HG03469 (cell line): ENCODE data around the gene FOXR1.
"Not testable (repeated sequence)": the region's sequence is repeated elsewhere in the genome, so short reads cannot be mapped to it uniquely, and the experiment has no call there.

ENCODE experiments used
- ATAC-seq: cut with Tn5 transposase; IDR thresholded peaks from one replicate; pipeline ENCODE4 v1.9.1; 2021; ENCODE audit warnings: mild to moderate bottlenecking, moderate library complexity, moderate number of reproducible peaks; ENCODE audit not compliant: unreplicated experiment

FOXR1 gene

GRCh38 chr11:118947091-118947490, 24.5 kb upstream of the FOXR1 start:
- no peak for ATAC-seq

GRCh38 chr11:118948000-118948399, 23.6 kb upstream of the FOXR1 start:
- ATAC-seq: no peak

GRCh38 chr11:118953265-118953664, 18.3 kb upstream of the FOXR1 start:
- no peak for ATAC-seq

GRCh38 chr11:118953976-118954375, 17.6 kb upstream of the FOXR1 start:
- ATAC-seq: not testable (repeated sequence)

GRCh38 chr11:118956094-118956846, 15.3 kb upstream of the FOXR1 start, which contains the start of gene UPK2:
UPK2 (plus strand) TSS chr11:118956298; CDS start chr11:118956351, 53 bp downstream.
- no peak for ATAC-seq

- no peak for ATAC-seq
Observed at GRCh38 chr11:118956847-118957469, 14.6 kb upstream of the FOXR1 start.

- ATAC-seq: no peak
Observed at GRCh38 chr11:118957549-118957948, 14.0 kb upstream of the FOXR1 start.

GRCh38 chr11:118957968-118958367, 13.6 kb upstream of the FOXR1 start:
- no peak for ATAC-seq

GRCh38 chr11:118958577-118958976, 13.0 kb upstream of the FOXR1 start:
- ATAC-seq: no peak

- ATAC-seq: no peak
Observed at GRCh38 chr11:118961189-118961588, 10.4 kb upstream of the FOXR1 start.

- no peak for ATAC-seq
Observed at GRCh38 chr11:118961591-118961990, 10.0 kb upstream of the FOXR1 start.

- not testable (repeated sequence) for ATAC-seq
Observed at GRCh38 chr11:118969508-118969907, 2.1 kb upstream of the FOXR1 start.

- no peak for ATAC-seq
Observed at GRCh38 chr11:118973985-118974384, 2.4 kb downstream of the FOXR1 start.

- no peak for ATAC-seq
Observed at GRCh38 chr11:118975771-118976709, 4.5 kb downstream of the FOXR1 start.

- no peak for ATAC-seq
Observed at GRCh38 chr11:118979434-118979833, 7.9 kb downstream of the FOXR1 start.

- ATAC-seq: no peak
Observed at GRCh38 chr11:118980191-118980881, 8.8 kb downstream of the FOXR1 start.

GRCh38 chr11:118984337-118984736, 12.8 kb downstream of the FOXR1 start:
- not testable (repeated sequence) for ATAC-seq

GRCh38 chr11:118984825-118985224, 13.3 kb downstream of the FOXR1 start:
- ATAC-seq: no peak

- ATAC-seq: no peak
Observed at GRCh38 chr11:118988280-118988679, 16.7 kb downstream of the FOXR1 start.

GRCh38 chr11:118991486-118992038, 20.0 kb downstream of the FOXR1 start:
- ATAC-seq: not testable (repeated sequence)
